ENCODE measurements around the gene SPTBN1.

The SPTBN1 gene

DNA sequence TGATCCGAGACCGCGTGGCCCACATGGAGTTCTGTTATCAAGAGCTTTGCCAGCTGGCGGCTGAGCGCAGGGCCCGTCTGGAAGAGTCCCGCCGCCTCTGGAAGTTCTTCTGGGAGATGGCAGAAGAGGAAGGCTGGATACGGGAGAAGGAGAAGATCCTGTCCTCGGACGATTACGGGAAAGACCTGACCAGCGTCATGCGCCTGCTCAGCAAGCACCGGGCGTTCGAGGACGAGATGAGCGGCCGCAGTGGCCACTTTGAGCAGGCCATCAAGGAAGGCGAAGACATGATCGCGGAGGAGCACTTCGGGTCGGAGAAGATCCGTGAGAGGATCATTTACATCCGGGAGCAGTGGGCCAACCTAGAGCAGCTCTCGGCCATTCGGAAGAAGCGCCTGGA, 172.8 kb downstream of the SPTBN1 start:
- Mint-ChIP-seq H3K27ac (no peak overlapping the region), H3K27me3 (ENCODE audit: low read depth) (no peaks in the 10 kb centered on the region), H3K4me1 (ENCODE audit: low read depth) (peaks cover 17% of the 10 kb centered on the region), H3K9me3 (no peaks in the 10 kb centered on the region), H3K36me3 (ENCODE audit: low read depth) (peaks cover 75% of the 10 kb centered on the region), H3K4me3 (no peak overlapping the region)

DNA sequence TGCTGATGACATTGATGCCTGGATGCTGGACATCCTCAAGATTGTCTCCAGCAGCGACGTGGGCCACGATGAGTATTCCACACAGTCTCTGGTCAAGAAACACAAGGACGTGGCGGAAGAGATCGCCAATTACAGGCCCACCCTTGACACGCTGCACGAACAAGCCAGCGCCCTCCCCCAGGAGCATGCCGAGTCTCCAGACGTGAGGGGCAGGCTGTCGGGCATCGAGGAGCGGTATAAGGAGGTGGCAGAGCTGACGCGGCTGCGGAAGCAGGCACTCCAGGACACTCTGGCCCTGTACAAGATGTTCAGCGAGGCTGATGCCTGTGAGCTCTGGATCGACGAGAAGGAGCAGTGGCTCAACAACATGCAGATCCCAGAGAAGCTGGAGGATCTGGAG, 173.3 kb downstream of the SPTBN1 start:
- Mint-ChIP-seq H3K4me3 (no peak overlapping the region), H3K36me3 (ENCODE audit: low read depth) (peaks cover 74% of the 10 kb centered on the region), H3K27me3 (ENCODE audit: low read depth) (no peaks in the 10 kb centered on the region), H3K9me3 (no peaks in the 10 kb centered on the region), H3K27ac (no peak overlapping the region), H3K4me1 (ENCODE audit: low read depth) (peaks cover 21% of the 10 kb centered on the region)

DNA sequence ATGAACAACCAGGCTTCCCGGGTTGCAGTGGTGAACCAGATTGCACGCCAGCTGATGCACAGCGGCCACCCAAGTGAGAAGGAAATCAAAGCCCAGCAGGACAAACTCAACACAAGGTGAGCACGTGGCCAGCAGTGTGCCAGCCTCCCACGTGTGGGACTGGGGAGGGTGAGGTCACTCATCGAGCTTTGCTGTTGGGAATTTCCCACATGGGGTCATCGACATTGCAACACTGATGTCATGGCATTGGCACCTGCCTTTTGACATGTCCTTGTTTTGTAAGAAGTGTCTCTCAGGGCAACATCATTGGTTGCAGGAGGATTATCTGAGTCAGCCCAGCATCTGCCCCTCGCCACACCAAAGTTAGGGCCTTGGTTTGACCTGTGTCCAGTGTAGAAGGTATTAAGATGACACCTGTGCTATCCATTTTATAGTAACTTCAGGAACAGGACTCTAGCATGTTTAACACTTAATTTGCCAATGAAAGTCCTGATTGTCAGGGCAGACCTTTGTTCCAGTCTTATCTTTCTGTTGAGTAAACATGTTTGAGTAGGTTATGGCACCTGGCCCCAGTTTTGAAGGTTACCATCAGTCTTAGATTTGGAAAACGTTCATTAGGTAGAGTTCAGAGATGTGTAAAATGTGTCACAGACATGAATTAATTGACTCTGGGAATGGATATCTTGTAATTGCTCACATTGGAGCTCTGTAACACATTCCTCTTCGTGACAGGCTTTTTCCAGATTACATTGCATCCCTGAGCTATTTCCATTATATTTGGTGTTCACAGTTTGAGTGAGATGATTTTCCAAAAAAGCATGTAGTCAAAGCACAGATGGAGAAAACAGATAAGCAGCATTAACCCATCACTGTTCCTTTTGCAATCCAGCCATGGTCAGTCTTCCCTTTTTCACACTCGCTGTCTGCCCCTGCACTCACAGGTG, 174.1 kb downstream of the SPTBN1 start:
- no peaks in the 10 kb centered on the region for H3K27me3 Mint-ChIP-seq (ENCODE audit: low read depth)
- peaks cover 27% of the 10 kb centered on the region for H3K4me1 Mint-ChIP-seq (ENCODE audit: low read depth)
- H3K4me3 Mint-ChIP-seq = no peak overlapping the region
- peak overlapping the region; percentile 26 for H3K27ac Mint-ChIP-seq
- peaks cover 75% of the 10 kb centered on the region for H3K36me3 Mint-ChIP-seq (ENCODE audit: low read depth)
- H3K9me3 Mint-ChIP-seq = no peaks in the 10 kb centered on the region

DNA sequence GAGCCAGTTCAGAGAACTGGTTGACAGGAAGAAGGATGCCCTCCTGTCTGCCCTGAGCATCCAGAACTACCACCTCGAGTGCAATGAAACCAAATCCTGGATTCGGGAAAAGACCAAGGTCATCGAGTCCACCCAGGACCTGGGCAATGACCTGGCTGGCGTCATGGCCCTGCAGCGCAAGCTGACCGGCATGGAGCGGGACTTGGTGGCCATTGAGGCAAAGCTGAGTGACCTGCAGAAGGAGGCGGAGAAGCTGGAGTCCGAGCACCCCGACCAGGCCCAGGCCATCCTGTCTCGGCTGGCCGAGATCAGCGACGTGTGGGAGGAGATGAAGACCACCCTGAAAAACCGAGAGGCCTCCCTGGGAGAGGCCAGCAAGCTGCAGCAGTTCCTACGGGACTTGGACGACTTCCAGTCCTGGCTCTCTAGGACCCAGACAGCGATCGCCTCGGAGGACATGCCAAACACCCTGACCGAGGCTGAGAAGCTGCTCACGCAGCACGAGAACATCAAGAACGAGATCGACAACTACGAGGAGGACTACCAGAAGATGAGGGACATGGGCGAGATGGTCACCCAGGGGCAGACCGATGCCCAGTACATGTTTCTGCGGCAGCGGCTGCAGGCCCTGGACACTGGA, 174.9 kb downstream of the SPTBN1 start:
- Mint-ChIP-seq H3K4me3 (peak overlapping the region; percentile 21), H3K36me3 (ENCODE audit: low read depth) (peaks cover 73% of the 10 kb centered on the region), H3K4me1 (ENCODE audit: low read depth) (peaks cover 31% of the 10 kb centered on the region), H3K9me3 (no peaks in the 10 kb centered on the region), H3K27me3 (ENCODE audit: low read depth) (no peaks in the 10 kb centered on the region), H3K27ac (peak overlapping the region; percentile 55)

DNA sequence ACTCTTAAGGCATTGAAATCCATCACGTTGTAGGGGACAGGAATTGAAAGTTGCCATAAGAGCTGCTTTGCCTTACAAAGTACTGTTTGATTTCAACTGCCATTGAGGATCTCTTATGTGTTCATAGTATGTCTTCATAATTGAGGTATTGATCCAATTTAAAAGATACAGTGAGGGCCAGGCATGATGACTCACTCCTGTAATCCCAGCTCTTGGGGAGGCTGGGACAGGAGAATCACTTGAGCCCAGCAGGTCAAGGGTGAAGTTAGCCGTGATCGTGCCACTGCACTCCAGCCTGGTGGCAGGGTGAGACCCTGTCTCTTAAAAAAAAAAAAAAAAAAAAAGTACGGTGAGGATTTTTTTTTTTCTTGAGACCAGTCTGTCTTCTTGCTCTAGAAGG, 175.6 kb downstream of the SPTBN1 start:
- H3K4me3 Mint-ChIP-seq = no peak overlapping the region
- no peak overlapping the region for H3K27ac Mint-ChIP-seq
- peaks cover 71% of the 10 kb centered on the region for H3K36me3 Mint-ChIP-seq (ENCODE audit: low read depth)
- peaks cover 34% of the 10 kb centered on the region for H3K4me1 Mint-ChIP-seq (ENCODE audit: low read depth)
- no peaks in the 10 kb centered on the region for H3K27me3 Mint-ChIP-seq (ENCODE audit: low read depth)
- no peaks in the 10 kb centered on the region for H3K9me3 Mint-ChIP-seq

DNA sequence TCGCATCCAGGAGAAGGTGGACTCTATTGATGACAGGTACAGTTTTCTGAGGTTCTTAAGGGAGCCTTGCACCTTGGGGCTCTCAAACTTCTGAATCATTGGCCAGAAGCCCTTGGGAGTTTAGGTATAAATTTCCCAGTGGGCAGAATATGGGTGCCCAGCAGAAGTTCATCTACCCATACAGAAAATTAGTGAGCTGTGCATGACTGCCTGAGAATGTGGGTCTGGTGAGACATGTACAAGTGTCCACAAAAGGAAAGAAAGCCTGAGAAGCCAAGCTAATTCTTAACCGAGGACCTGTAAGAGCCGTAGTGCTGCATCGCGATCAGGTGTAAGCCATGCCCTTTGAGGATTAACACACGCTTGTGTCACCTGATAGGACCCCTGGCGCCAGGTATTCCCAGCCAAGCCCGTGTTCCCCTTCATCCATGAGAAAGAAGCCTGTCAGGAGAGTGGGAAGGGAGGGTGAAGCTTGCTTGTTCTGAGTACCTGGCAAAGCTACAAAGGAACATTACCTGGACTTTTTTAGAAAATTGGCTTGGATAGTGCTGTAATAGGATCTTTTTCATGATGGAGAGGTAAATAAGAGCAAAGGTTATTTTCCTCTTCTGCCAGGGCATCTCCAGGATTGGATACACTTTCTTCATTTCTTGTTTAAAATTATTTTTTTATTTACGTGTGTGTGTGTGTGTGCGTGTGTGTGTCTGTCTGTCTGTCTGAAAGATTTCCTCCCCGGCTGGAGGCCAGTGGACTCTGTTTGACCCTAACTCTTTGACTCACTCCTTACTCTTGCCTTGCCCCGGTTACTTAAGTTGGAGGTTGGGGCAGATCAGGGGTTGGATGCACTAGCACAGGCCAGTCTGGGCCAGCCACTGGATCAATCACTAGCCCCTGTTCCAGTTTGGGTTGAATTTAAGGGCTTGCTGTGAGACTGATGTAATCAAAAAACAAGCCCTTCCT, 176.9 kb downstream of the SPTBN1 start:
- Mint-ChIP-seq H3K4me1 (ENCODE audit: low read depth) (peaks cover 36% of the 10 kb centered on the region), H3K4me3 (no peak overlapping the region), H3K9me3 (no peaks in the 10 kb centered on the region), H3K27ac (peak overlapping the region; percentile 43), H3K36me3 (ENCODE audit: low read depth) (peaks cover 70% of the 10 kb centered on the region), H3K27me3 (ENCODE audit: low read depth) (no peaks in the 10 kb centered on the region)

DNA sequence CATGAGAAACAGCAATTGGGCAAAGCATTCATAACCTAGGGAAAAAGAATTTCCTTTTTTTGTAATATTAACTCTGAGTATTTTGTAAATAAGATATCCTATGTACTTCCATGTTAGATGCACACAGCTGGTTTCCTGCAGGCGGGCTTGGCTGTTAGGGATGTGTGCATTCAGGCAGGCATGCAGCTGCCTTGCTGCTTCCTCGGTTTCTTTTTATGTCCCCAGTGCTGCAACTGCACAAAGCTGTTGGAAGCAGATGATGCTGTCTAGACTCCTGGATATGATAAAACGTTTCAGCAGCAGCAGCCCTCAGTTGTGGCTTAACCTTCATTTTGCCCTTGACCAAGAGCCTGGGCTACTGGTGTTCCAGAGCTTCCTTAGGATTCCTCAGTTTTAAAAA, 177.9 kb downstream of the SPTBN1 start:
- H3K27ac Mint-ChIP-seq = peak overlapping the region; percentile 81
- peaks cover 39% of the 10 kb centered on the region for H3K4me1 Mint-ChIP-seq (ENCODE audit: low read depth)
- no peaks in the 10 kb centered on the region for H3K9me3 Mint-ChIP-seq
- no peaks in the 10 kb centered on the region for H3K27me3 Mint-ChIP-seq (ENCODE audit: low read depth)
- H3K4me3 Mint-ChIP-seq = peak overlapping the region; percentile 44
- H3K36me3 Mint-ChIP-seq (ENCODE audit: low read depth) = peaks cover 71% of the 10 kb centered on the region

DNA sequence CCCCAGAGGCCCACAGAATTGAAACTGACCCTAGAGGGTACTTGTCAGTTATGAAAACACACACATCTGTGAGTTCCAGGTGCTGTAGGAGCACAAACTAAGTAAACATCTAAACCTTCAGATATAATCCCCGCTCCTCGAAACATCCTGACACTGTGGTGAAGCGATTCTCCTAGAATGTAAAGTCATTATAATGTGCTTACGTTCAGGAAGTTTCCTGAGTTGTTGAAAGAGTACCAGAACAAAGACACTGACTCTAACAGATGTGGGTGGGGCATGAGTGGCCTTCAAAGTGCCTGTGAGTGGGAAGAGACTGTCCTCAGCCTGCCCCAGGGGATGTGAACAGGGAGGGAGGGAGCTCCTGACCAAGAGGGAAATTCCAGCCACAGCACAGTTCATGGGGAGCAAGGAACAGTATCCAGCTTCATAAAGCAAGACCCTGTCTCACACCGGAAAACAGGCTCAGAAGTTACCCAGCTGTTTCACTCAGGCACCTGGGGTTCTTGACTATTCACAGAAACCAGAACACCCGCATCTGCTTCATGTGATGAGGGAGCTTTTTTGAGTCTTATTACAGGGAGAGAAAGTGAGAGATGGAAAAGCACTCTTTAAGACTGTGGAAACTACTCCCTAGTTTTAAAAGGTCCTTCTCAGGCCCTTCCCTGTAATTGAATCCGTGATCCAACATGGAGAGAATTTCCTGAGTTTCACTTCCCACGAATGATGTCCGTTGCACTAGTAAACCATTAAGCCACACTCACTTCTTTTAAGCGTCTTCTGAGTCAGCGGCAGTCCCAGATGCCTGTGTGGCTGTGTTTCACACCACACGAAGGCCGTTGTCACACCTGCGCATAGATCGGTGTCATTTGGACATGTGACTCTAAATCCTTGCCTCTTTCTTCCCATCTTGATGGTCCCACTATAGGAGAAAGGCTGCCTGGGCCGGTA, 178.7 kb downstream of the SPTBN1 start:
- Mint-ChIP-seq H3K4me3 (peak overlapping the region; percentile 44), H3K9me3 (no peaks in the 10 kb centered on the region), H3K27me3 (ENCODE audit: low read depth) (no peaks in the 10 kb centered on the region), H3K4me1 (ENCODE audit: low read depth) (peaks cover 42% of the 10 kb centered on the region), H3K36me3 (ENCODE audit: low read depth) (peaks cover 66% of the 10 kb centered on the region), H3K27ac (peak overlapping the region; percentile 81)

DNA sequence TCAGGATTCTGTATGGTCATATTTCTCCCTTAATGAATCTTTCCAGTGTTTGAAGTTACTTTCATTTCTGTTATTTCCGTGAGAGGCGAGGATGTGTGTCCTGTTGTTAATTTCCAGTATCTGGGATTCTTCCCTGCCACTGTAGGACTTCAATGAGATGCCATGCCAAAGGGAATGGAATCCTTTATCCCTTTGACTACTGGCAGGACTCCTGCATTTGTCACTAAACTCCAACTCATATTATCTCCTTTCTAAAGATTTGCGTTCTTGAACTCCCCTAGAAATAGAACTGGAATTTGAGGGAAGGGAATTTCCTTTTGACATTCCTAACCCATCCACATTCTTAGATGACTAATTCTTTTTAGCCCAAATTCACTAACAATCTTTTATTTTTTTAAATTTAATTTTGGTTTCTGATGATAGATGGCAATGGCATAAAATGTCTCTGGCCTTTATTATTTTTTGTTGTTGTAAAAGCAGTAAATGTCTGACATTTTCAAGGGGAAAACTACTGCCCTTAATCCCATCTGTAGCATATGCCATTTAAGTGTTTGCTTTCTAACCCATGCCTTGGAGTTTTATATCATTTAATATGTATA, 179.5 kb downstream of the SPTBN1 start:
- Mint-ChIP-seq H3K27ac (peak overlapping the region; percentile 81), H3K27me3 (ENCODE audit: low read depth) (no peaks in the 10 kb centered on the region)

DNA sequence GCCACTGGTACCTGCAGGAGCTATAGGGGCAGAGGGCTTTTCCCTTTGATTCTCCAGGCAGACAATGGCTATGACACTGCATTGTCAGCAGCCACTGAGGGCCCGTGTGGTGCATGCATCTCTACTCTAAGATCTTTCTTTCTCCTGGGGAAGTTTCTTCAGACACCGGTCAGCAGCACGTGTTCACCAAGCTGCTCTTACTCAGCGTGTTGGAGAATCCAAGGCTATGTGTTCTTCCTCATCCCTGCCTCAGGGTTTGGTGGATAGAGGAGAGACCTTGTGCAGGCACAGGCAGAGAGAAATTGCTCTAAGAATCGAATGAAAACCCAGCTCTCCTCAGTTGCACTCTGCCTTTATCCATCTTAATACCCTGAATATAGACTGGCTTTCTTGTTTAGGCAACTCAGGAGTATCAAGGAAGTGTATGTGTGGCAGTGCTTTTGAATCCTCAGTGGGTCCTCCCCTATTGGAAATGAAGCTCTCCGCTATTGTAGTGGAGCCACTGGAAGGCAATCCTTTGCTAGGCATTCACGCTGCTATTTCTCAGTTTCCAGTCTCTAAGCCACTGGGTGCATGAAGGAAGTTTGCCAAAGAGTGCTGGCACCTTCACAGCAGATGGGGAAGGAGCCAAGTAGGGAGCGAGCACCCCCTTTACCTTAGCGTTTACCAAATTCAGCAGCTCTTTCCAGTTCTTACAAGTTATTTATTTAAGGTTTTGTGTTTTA, 180.4 kb downstream of the SPTBN1 start:
- H3K9me3 Mint-ChIP-seq = no peaks in the 10 kb centered on the region
- H3K27ac Mint-ChIP-seq = no peak overlapping the region
- H3K4me1 Mint-ChIP-seq (ENCODE audit: low read depth) = peaks cover 47% of the 10 kb centered on the region
- H3K4me3 Mint-ChIP-seq = no peak overlapping the region
- H3K27me3 Mint-ChIP-seq (ENCODE audit: low read depth) = no peaks in the 10 kb centered on the region
- H3K36me3 Mint-ChIP-seq (ENCODE audit: low read depth) = peaks cover 61% of the 10 kb centered on the region

More for the DNA sequence above, 179.5 kb downstream of the SPTBN1 start:
- H3K4me1 Mint-ChIP-seq (ENCODE audit: low read depth) = peaks cover 43% of the 10 kb centered on the region
- H3K36me3 Mint-ChIP-seq (ENCODE audit: low read depth) = peaks cover 62% of the 10 kb centered on the region
- no peak overlapping the region for H3K4me3 Mint-ChIP-seq
- H3K9me3 Mint-ChIP-seq = no peaks in the 10 kb centered on the region

DNA sequence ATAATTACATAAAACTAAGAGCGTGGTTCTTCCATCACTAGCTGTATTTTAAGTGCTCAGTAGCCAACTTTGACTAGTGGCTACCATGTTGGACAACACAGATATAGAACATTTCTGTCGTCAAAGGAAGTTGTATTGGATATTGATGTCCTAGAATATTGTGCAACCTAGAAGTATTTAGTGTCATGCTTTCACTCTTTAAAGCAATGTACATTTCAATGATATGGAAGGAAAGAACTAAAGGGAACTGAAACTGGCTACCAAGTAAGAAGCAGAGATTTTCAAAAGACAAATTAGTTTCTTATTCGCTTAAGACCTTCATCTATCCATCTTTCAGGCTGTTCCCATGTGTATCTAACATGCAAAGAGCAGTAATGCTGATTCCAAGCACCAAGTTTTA, 182.0 kb downstream of the SPTBN1 start:
- no peaks in the 10 kb centered on the region for H3K9me3 Mint-ChIP-seq
- peaks cover 64% of the 10 kb centered on the region for H3K36me3 Mint-ChIP-seq (ENCODE audit: low read depth)
- H3K4me1 Mint-ChIP-seq (ENCODE audit: low read depth) = peaks cover 44% of the 10 kb centered on the region
- no peaks in the 10 kb centered on the region for H3K27me3 Mint-ChIP-seq (ENCODE audit: low read depth)
- H3K27ac Mint-ChIP-seq = no peak overlapping the region
- H3K4me3 Mint-ChIP-seq = no peak overlapping the region

DNA sequence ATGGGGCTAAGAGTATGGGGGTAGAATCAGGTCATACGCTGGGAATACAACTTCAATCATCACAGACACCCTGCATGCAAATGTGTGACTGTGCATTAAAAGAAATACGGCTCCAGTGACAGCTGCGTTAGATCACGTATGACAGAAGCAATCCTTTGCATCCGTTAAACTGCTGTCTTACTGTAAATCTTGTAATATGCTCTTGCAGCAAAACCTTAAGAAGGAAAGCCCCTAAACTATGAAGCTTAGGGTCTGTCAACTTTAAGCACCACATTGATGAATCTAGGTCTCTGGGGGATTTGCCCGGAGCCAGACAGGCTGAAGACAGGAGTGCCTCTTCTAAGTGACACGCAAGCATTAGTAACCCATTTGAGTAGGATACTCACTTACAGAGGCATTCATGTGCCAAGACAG, 182.7 kb downstream of the SPTBN1 start:
- no peak overlapping the region for H3K27ac Mint-ChIP-seq
- no peaks in the 10 kb centered on the region for H3K9me3 Mint-ChIP-seq
- no peak overlapping the region for H3K4me3 Mint-ChIP-seq
- peaks cover 61% of the 10 kb centered on the region for H3K36me3 Mint-ChIP-seq (ENCODE audit: low read depth)
- no peaks in the 10 kb centered on the region for H3K27me3 Mint-ChIP-seq (ENCODE audit: low read depth)
- H3K4me1 Mint-ChIP-seq (ENCODE audit: low read depth) = peaks cover 38% of the 10 kb centered on the region

DNA sequence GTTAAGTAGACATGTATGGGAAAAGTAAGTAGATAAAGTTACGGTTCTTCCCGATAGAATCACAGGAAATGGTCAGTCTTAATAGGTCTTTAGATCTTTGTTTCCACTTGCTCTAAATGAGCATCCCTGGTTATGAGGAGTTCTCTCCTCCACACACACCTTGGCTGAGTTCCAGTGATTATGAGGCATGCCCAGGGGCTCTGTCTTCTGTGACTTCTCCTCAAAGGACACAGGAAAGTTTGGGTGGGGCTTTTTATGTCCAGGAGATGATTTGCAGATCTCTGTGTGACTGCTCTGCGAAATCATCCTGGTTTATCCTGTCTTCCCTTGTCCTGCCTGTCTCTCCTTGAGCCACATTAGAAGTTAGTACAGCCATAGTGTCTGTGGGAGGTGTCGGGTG, 183.5 kb downstream of the SPTBN1 start:
- Mint-ChIP-seq H3K27ac (peak overlapping the region; percentile 42), H3K36me3 (ENCODE audit: low read depth) (peaks cover 65% of the 10 kb centered on the region), H3K27me3 (ENCODE audit: low read depth) (no peaks in the 10 kb centered on the region), H3K9me3 (no peaks in the 10 kb centered on the region), H3K4me3 (no peak overlapping the region), H3K4me1 (ENCODE audit: low read depth) (peaks cover 31% of the 10 kb centered on the region)

All from T-helper 1 cell treated with Interleukin-12 subunit alpha and Interleukin-12 subunit beta and Interleukin-4 antibody, amounts not matched to agents 30 μg/mL and 1 μg/mL, for 36 hours (primary cell).